IMR-90 (cell line): ENCODE data around the gene ASRGL1.

Experiments
- BHLHE40 ChIP-seq: fragments of 150-350 bp; IDR thresholded peaks from 2 replicates; pipeline ENCODE4 v1.6.1; 2016; ENCODE audit warnings: mild to moderate bottlenecking, low read depth, low read length
- CEBPB ChIP-seq: IDR thresholded peaks from 2 replicates; pipeline ENCODE4 v1.6.1; 2012; ENCODE audit warnings: low read depth, low read length, improper control_type of control experiment
- CHD1 ChIP-seq: IDR thresholded peaks from 2 replicates; pipeline ENCODE4 v1.6.1; 2012; ENCODE audit warnings: low read depth, low read length, improper control_type of control experiment
- CTCF ChIP-seq: conservative IDR thresholded peaks from 2 replicates; pipeline ENCODE4 v1.5.1; 2012; ENCODE audit warnings: mild to moderate bottlenecking, low read depth, low read length, improper control_type of control experiment
- MAFK ChIP-seq: IDR thresholded peaks from 2 replicates; pipeline ENCODE4 v1.6.1; 2012; ENCODE audit warnings: low read depth, low read length, improper control_type of control experiment
- MAZ ChIP-seq: IDR thresholded peaks from 2 replicates; pipeline ENCODE4 v1.6.1; 2012; ENCODE audit warnings: low read depth, mild to moderate bottlenecking, low read length, improper control_type of control experiment, moderate library complexity, borderline replicate concordance
- POLR2A ChIP-seq: IDR thresholded peaks from 2 replicates; pipeline ENCODE4 v1.6.1; 2012; ENCODE audit warnings: mild to moderate bottlenecking, low read depth, low read length
- RAD21 ChIP-seq: IDR thresholded peaks from 2 replicates; pipeline ENCODE4 v1.6.1; 2012; ENCODE audit warnings: low read length, improper control_type of control experiment
- RCOR1 ChIP-seq: IDR thresholded peaks from 2 replicates; pipeline ENCODE4 v1.6.1; 2012; ENCODE audit warnings: mild to moderate bottlenecking, low read length, improper control_type of control experiment; ENCODE audit not compliant: insufficient replicate concordance
- RFX5 ChIP-seq: IDR thresholded peaks from 2 replicates; pipeline ENCODE4 v1.8.0; 2012; ENCODE audit warnings: low read depth, mild to moderate bottlenecking, low read length, moderate library complexity
- SMC3 ChIP-seq: fragments of 150-350 bp; IDR thresholded peaks from 2 replicates; pipeline ENCODE4 v1.6.1; 2016; ENCODE audit warnings: low read depth, mild to moderate bottlenecking, antibody characterized with exemption, low read length, moderate library complexity
- TF ChIP-seq, protein P1 (sequence below): fragments of 150-350 bp; IDR thresholded peaks from 2 replicates; pipeline ENCODE4 v1.6.1; 2017; ENCODE audit warnings: mild to moderate bottlenecking, antibody characterized with exemption, low read length, low read depth

DNA sequence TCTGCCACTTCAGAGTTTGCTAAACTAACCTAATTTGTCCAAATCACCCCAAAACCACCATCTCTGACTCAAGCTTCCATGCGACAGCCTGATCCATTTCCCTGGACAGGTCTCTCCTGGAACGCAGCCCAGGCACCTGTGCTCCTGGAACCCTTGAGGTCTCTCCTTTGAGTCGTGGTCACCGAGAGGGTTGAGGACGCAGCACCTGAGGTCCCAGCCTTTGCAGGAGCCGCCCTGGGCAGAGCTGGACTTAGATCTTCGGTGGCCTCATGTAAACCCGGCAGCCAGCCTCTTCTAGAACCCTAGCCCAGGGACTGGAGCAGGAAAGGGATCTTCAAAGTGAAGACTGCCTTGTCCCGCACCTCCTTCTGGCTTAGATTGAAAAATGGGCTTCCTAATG, 37.6 kb downstream of the ASRGL1 start:
- TF ChIP-seq POLR2A (no peak), RAD21 (no peak), CTCF (no peak), SMC3 (no peak), RCOR1 (no peak), BHLHE40 (no peak), RFX5 (no peak), MAZ (no peak), CEBPB (no peak), MAFK (no peak), CHD1 (no peak)
- TF ChIP-seq, protein P1, sequence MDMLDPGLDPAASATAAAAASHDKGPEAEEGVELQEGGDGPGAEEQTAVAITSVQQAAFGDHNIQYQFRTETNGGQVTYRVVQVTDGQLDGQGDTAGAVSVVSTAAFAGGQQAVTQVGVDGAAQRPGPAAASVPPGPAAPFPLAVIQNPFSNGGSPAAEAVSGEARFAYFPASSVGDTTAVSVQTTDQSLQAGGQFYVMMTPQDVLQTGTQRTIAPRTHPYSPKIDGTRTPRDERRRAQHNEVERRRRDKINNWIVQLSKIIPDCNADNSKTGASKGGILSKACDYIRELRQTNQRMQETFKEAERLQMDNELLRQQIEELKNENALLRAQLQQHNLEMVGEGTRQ = no peak
